ENCODE data around the gene SACM1L.

GRCh38 chr3:45687828-45688193 lies 1.4 kb upstream of the SACM1L start:
- TF ChIP-seq SIN3A (IDR thresholded peaks at IDR 0.05; ENCODE audit: borderline replicate concordance, insufficient read depth, low read depth, low read length) (no peak), POLR2AphosphoS5 (IDR thresholded peaks at IDR 0.05; ENCODE audit: low read depth, low read length) (no peak), CTCF (IDR thresholded peaks at IDR 0.05) (no peak), REST (IDR thresholded peaks at IDR 0.05; ENCODE audit: insufficient read depth in 1 of 2, low read depth in 2 of 2, low read length in 1 of 2) (no peak), TCF7L2 (IDR thresholded peaks at IDR 0.05; ENCODE audit: low read depth, low read length) (no peak)

Measured in Panc1 (cell line).